Measurements from ENCODE around the gene WNT3.
"Not testable (repeated sequence)": the region's sequence is repeated elsewhere in the genome, so short reads cannot be mapped to it uniquely, and the experiment has no call there.

Gene WNT3

GRCh38 chr17:46811978-46812583 is 6.4 kb downstream of the WNT3 start:
- DNase-seq, result no peak

GRCh38 chr17:46810837-46811236 is 7.7 kb downstream of the WNT3 start:
- DNase-seq, result no peak

GRCh38 chr17:46809110-46809571 is 9.4 kb downstream of the WNT3 start:
- no peak for DNase-seq

GRCh38 chr17:46805771-46806170 is 12.7 kb downstream of the WNT3 start:
- DNase-seq, result no peak

- DNase-seq, result no peak
These were observed 14.9 kb downstream of the WNT3 start for GRCh38 chr17:46803544-46803943.

GRCh38 chr17:46802800-46803199 is 15.7 kb downstream of the WNT3 start:
- no peak for DNase-seq

- DNase-seq, result no peak
These were observed 17.9 kb downstream of the WNT3 start for GRCh38 chr17:46800573-46800972.

GRCh38 chr17:46796956-46797530 is 21.4 kb downstream of the WNT3 start:
- no peak for DNase-seq

- no peak for DNase-seq
These were observed 22.0 kb downstream of the WNT3 start for GRCh38 chr17:46796524-46796923.

- DNase-seq, result no peak
These were observed 22.4 kb downstream of the WNT3 start for GRCh38 chr17:46796084-46796483.

GRCh38 chr17:46795379-46795952 is 23.0 kb downstream of the WNT3 start:
- DNase-seq, result no peak

- no peak for DNase-seq
These were observed 24.2 kb downstream of the WNT3 start for GRCh38 chr17:46794318-46794717.

GRCh38 chr17:46793541-46793940 is 25.0 kb downstream of the WNT3 start:
- no peak for DNase-seq

GRCh38 chr17:46793023-46793422 is 25.5 kb downstream of the WNT3 start:
- DNase-seq, result not testable (repeated sequence)

- DNase-seq, result no peak
These were observed 26.4 kb downstream of the WNT3 start for GRCh38 chr17:46792071-46792470.

- no peak for DNase-seq
These were observed 27.0 kb downstream of the WNT3 start for GRCh38 chr17:46791531-46791930.

GRCh38 chr17:46790216-46790615 is 28.3 kb downstream of the WNT3 start:
- DNase-seq, result no peak

GRCh38 chr17:46789610-46790009 is 28.9 kb downstream of the WNT3 start:
- DNase-seq, result no peak

- no peak for DNase-seq
These were observed 29.7 kb downstream of the WNT3 start for GRCh38 chr17:46788796-46789195.

GRCh38 chr17:46788300-46788699 is 30.2 kb downstream of the WNT3 start:
- no peak for DNase-seq

GRCh38 chr17:46787478-46787877 is 31.0 kb downstream of the WNT3 start:
- no peak for DNase-seq

- DNase-seq, result no peak
These were observed 32.8 kb downstream of the WNT3 start for GRCh38 chr17:46785696-46786095.

- no peak for DNase-seq
These were observed 35.4 kb downstream of the WNT3 start for GRCh38 chr17:46783031-46783593.

- DNase-seq, result peak; percentile 41
These were observed 36.1 kb downstream of the WNT3 start for GRCh38 chr17:46782250-46782953.

Measured in stimulated activated CD8-positive, alpha-beta memory T cell treated with anti-CD3 and anti-CD28 coated beads, Interleukin-4, amount 100 ng/mL, for 48 hours (primary cell).